ENCODE data around the gene EPS15.
"Not testable (repeated sequence)": the region's sequence is repeated elsewhere in the genome, so short reads cannot be mapped to it uniquely, and the experiment has no call there.

Gene EPS15

DNA sequence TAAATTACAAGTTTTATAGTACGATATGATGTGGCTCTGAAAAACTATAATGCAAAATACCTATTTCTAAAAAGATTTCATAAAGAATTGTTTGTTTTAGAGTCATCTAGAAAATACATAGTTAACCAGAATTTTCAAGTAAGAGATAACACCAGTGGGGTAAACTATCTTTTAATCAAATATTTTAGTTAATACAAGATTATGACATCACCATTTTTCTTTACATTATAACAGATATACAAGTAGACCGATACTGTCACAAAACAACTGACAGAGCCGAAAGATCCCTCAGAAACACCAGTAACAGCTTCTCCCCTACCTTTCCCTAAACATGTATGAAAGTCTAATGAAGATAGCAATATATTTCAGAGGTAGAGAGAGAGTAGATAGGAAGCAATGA, 54.2 kb downstream of the EPS15 start:
- no peak for DNase-seq

- DNase-seq, result no peak
These were observed 55.5 kb downstream of the EPS15 start for GRCh38 chr1:51463561-51463960.

GRCh38 chr1:51462289-51462688, 56.8 kb downstream of the EPS15 start:
- not testable (repeated sequence) for DNase-seq

GRCh38 chr1:51454554-51454953, 64.5 kb downstream of the EPS15 start:
- no peak for DNase-seq

GRCh38 chr1:51453010-51453409, 66.1 kb downstream of the EPS15 start:
- DNase-seq, result no peak

- not testable (repeated sequence) for DNase-seq
These were observed 70.1 kb downstream of the EPS15 start for GRCh38 chr1:51448844-51449454.

- DNase-seq, result no peak
These were observed 73.5 kb downstream of the EPS15 start for GRCh38 chr1:51445351-51446090.

DNA sequence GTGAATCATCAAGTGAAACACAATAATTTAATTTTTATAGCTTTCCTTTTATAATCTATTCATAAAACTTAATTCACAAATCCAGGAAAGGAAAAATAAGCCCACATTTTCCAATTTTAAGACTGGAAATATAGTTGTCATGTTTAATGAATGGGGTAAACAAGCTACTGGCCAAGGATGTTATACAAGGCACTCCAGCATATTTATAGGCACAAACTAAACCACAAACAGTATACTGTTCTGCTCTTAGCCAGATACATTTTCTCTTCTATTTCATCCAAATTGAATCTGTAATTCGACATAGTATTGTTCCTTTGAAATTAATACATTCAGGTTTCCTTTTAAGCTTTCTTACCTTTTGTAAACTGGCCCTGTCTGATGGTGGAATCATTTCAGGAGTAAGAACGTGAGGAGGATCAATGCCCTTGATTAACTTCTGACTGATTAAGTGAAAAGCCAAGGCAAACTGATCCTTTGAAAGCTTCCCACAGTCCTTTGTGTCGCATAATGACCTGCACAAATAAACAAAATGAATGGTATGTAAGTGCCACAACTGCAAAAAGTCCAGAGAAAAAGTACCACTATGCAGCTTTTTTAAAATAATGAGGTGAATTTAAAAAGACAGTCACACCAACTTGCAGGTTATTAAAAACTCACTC, 74.4 kb downstream of the EPS15 start:
- DNase-seq, result no peak

DNA sequence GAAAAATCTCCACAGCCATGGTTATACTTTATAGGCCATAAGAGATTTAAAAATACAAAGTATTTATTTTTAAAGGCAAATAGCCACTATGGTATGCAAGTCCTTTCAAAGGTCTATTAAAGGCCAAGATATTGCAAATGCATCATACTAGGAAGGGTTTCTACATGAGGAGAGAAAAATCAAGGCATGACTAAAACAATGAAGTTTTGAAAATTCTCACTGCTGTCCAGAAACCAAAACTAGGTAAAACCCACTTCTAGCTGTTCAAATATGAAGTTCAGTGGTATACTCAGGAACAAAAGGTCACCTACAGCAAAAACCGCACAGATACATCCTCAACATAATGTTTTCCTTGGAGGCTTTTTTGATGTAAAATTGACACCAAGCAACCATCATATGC, 75.0 kb downstream of the EPS15 start:
- DNase-seq, result no peak

- no peak for DNase-seq
These were observed 75.5 kb downstream of the EPS15 start for GRCh38 chr1:51443555-51443954.

GRCh38 chr1:51442616-51443015, 76.5 kb downstream of the EPS15 start:
- DNase-seq, result no peak

DNA sequence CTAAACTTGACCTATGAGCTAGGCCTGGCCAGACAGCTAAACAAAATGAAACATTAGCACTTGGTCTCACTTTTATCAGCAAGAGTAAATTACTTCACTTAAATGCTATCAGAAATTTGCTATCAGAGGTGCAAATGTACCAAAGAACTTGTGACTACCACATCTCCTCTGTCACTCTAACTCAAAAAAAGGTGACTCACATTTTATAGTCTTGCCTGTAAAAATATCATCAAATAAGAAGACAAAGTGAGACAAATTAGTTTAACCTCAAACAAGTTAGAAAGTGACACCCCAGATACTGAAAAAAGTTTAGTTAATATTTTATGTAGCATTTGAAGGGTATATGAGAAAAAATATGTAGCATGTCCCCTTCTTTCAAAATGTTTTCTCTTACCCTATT, 76.9 kb downstream of the EPS15 start:
- DNase-seq, result no peak

DNA sequence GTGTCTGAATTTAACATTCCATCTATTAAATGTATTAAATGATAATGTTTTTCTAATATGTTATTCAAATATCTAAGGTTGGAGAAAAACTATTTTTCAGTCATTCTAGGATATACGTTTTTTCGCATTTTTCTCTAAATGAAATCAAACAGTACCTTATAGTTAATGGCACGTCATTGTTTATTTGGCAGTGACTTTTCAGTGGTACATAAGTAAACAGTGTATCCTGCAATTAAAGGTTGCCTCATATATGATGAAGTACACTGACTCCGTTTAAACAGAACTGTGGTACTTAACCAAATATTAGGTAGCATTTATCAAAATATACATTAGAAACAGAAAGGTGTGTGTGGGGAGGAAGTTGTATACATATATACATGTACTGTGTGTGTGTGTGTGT, 79.2 kb downstream of the EPS15 start:
- DNase-seq, result no peak

DNA sequence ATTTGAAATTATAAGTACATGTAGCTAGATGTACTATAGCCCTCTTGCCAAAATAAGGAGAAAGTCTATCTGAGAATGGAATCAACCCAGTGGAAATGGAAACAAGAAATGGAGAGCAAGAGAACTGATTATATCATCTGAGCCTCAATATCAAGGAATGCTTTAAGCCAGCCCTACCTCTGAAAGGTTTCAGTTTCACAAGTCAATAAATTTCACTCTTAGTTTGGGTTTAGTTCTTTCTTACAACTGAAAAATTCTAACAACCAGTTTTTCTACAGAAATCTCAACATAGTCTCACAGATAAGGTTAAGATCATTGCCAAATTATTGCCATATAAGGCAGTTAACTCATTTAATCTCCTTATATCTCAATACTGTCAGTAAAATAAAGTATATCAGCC, 80.0 kb downstream of the EPS15 start:
- DNase-seq, result no peak

GRCh38 chr1:51437391-51437790, 81.7 kb downstream of the EPS15 start:
- DNase-seq, result not testable (repeated sequence)

- DNase-seq, result no peak
These were observed 83.2 kb downstream of the EPS15 start for GRCh38 chr1:51435878-51436277.

DNA sequence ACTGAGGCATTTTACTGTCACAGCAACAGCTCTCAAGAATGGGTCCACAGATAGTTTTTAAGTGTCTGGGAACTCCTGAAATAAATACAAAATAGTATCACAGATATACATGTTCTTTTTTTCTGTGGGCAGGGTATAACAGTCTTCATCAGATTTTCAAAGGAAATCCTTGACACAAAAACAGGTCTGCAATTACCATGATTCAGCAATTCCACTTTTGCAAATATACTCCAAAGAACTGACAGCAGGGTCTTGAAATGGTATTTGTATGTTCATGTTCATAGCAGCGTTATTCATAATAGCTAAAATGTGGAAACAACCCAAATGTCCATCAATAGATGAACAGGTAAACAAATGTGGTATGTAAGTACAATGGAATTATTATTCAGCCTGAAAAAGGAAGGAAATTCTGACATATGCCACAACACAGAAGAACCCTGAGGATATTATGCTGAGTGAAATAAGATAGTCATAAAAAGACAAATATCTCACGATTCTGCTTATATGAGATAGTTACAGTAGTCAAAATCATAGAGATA, 85.0 kb downstream of the EPS15 start:
- DNase-seq, result no peak

DNA sequence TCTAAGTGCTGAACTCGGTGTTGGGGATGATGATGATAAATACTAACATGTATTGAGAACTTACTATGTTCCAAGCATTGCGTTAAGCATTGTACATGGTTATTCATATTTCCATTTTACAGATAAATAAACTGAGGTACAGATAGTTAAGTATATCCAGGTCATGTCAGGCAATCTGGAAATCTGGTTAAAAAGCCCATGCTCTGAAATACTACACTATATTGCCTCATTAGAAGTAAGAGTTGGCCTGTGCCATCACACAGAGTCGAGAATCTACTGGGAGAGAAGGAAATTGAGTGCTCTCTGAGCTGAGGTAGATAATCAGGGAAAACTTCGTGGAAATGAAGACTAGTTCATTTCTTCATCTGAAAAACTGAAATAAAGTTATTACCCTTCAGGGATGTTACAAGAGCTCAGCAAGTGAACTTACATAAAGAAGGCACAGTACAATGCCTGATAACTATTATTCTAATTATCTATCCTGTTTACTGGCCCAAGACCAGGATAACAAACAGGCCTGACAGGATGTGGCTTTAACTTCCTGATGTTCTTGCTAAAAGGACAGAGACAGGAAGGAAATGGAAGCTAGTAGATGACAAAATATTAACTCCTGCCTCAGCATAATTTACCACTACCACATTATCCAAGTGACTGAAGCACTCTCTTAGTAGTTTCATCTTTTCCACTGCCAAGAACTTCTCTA, 85.6 kb downstream of the EPS15 start:
- DNase-seq, result no peak

- no peak for DNase-seq
These were observed 86.9 kb downstream of the EPS15 start for GRCh38 chr1:51432146-51432545.

GRCh38 chr1:51427438-51427837, 91.6 kb downstream of the EPS15 start:
- no peak for DNase-seq

DNA sequence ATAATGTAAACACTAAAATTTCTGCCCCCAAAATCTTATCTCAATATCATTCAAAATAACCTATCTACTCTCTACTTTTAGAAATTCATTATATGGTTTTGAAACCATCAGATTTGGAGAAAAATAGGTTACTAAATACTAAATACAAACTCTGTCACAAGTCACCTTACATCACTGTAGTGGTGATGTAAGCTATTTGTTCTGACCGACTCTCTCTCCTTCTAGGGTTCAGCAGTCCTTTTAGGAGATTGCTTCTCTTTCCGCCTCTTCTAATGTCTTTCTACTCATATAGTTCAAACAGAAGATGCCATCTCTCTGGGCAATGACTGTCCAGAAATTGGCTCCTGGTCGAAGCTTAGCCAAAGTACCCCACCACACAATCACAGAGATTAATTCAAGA, 93.1 kb downstream of the EPS15 start:
- DNase-seq, result no peak

- DNase-seq, result no peak
These were observed 93.8 kb downstream of the EPS15 start for GRCh38 chr1:51425273-51425672.

All from activated gamma-delta T cell (primary cell).